ENCODE data around the gene KIF16B. TPM values are rescaled to one million over a fixed set of nuclear protein-coding genes. Genes with fewer than 3 reads are reported as not detected.

Gene KIF16B
- total RNA-seq, 1 experiment from 2014 or later: 12.7 TPM

GRCh38 chr20:16224836-16225235 is 348.4 kb downstream of the KIF16B start:
- no peak for ATAC-seq
- CTCF ChIA-PET: no interaction called here
- POLR2A ChIA-PET (ENCODE audit: unreplicated experiment): no interaction called here

GRCh38 chr20:16222859-16223411 is 350.3 kb downstream of the KIF16B start:
- H3K9me3 ChIP-seq (ENCODE audit: low read length): no peaks in the 10 kb centered on the region
- H2AFZ ChIP-seq (ENCODE audit: low read length): no peak overlapping the region
- no peak overlapping the region for H3K4me3 ChIP-seq (ENCODE audit: low read length)
- no peaks in the 10 kb centered on the region for H3F3A ChIP-seq (ENCODE audit: low read length, unreplicated experiment)
- no peak overlapping the region for H3K9ac ChIP-seq (ENCODE audit: low read length)
- TF ChIP-seq CTCF (conservative IDR thresholded peaks at IDR 0.05; ENCODE audit: low read depth, low read length): no peak
- TF ChIP-seq EZH2phosphoT487 (IDR thresholded peaks at IDR 0.05; ENCODE audit: borderline replicate concordance, low read length): no peak
- TF ChIP-seq EZH2 (IDR thresholded peaks at IDR 0.05; ENCODE audit: low read length, unreplicated experiment): no peak
- ATAC-seq (peak; percentile 57), DNase-seq (peak; percentile 63)
- no peaks in the 10 kb centered on the region for H3K79me2 ChIP-seq (ENCODE audit: low read length)
- no peaks in the 10 kb centered on the region for H3K27me3 ChIP-seq (ENCODE audit: low read length)
- intact Hi-C loops (cut with micrococcal nuclease): no loop called here
- POLR2A ChIA-PET (ENCODE audit: unreplicated experiment): interaction anchor here (0.5 kb wide), 1 partner anchor 238 kb away, joined by 3 read pairs; no protein-coding TSS in a partner anchor
- H4K20me1 ChIP-seq (ENCODE audit: low read length): no peaks in the 10 kb centered on the region
- H3K27ac ChIP-seq (ENCODE audit: low read length): no peak overlapping the region
- H3K4me1 ChIP-seq (ENCODE audit: insufficient read depth, low read length): peaks cover 6% of the 10 kb centered on the region
- no peaks in the 10 kb centered on the region for H3K36me3 ChIP-seq (ENCODE audit: low read depth, low read length)
- H3K4me2 ChIP-seq (ENCODE audit: low read length): no peak overlapping the region
- no peaks in the 10 kb centered on the region for H3K9me2 ChIP-seq (replicated peaks; ENCODE audit: low read length)
- CTCF ChIA-PET: no interaction called here
- BruUV-seq (replicated peaks): no TSS peak

More at GRCh38 chr20:16224836-16225235, 348.4 kb downstream of the KIF16B start:
- no peaks in the 10 kb centered on the region for H3K79me2 ChIP-seq (ENCODE audit: low read length)
- no peaks in the 10 kb centered on the region for H3K36me3 ChIP-seq (ENCODE audit: low read depth, low read length)
- no peak overlapping the region for H3K9ac ChIP-seq (ENCODE audit: low read length)
- H3K27me3 ChIP-seq (ENCODE audit: low read length): no peaks in the 10 kb centered on the region
- no peaks in the 10 kb centered on the region for H3F3A ChIP-seq (ENCODE audit: low read length, unreplicated experiment)
- no peak overlapping the region for H3K4me2 ChIP-seq (ENCODE audit: low read length)
- DNase-seq: no peak
- H3K9me3 ChIP-seq (ENCODE audit: low read length): no peaks in the 10 kb centered on the region
- H3K27ac ChIP-seq (ENCODE audit: low read length): no peak overlapping the region
- H3K4me3 ChIP-seq (ENCODE audit: low read length): no peak overlapping the region
- no peak overlapping the region for H2AFZ ChIP-seq (ENCODE audit: low read length)
- H4K20me1 ChIP-seq (ENCODE audit: low read length): no peaks in the 10 kb centered on the region
- intact Hi-C loops (cut with micrococcal nuclease): no loop called here
- TF ChIP-seq CTCF (conservative IDR thresholded peaks at IDR 0.05; ENCODE audit: low read depth, low read length) (no peak), EZH2phosphoT487 (IDR thresholded peaks at IDR 0.05; ENCODE audit: borderline replicate concordance, low read length) (no peak), EZH2 (IDR thresholded peaks at IDR 0.05; ENCODE audit: low read length, unreplicated experiment) (no peak)
- no peaks in the 10 kb centered on the region for H3K9me2 ChIP-seq (replicated peaks; ENCODE audit: low read length)
- BruUV-seq (replicated peaks): no TSS peak
- peaks cover 12% of the 10 kb centered on the region for H3K4me1 ChIP-seq (ENCODE audit: insufficient read depth, low read length)

Other genes starting within 250 kb of the KIF16B start
- 76.8 and 89.7 TPM in 2 replicates for gene SNRPB2, start 156.6 kb upstream of the KIF16B start, total RNA-seq (2014; rRNA removed)
- not detected in 2 replicates for gene OTOR, start 174.9 kb upstream of the KIF16B start, total RNA-seq (2014; rRNA removed)

All from PC-3 (cell line).